Panc1 (cell line): ENCODE data around the gene SH2D5. TPM values are rescaled to one million over a fixed set of nuclear protein-coding genes. Genes with fewer than 3 reads are reported as not detected.

Source experiments
- ATAC-seq: fragments of 200-7000 bp; cut with Tn5 transposase; 2 replicates; pipeline ENCODE4 v1.9.1; 2020; ENCODE audit warnings: mild to moderate bottlenecking, moderate library complexity
- BruUV-seq: library from RNA; stranded (reverse); fragments of 400-500 nt; replicated peaks from 2 replicates; lab custom pipeline; 2021; lab: Mats Ljungman, UMichigan
- CTCF ChIA-PET: fragments of 300-600 bp; sonication (Branson Sonifier 250); formaldehyde crosslinking; loops from one replicate; lab custom pipeline; 2022; ENCODE audit warnings: antibody characterized with exemption; lab: Charles Lee
- POLR2A ChIA-PET: fragments of 300-600 bp; sonication (Branson Sonifier 250); formaldehyde crosslinking; loops from one replicate; lab custom pipeline; 2022; ENCODE audit warnings: antibody characterized with exemption; lab: Charles Lee
- DNase-seq: peaks from one replicate; pipeline ENCODE4 v3.0.0-alpha.2; 2010; ENCODE audit warnings: low read depth, low spot score
- H3K27ac ChIP-seq: 2 replicates; pipeline ENCODE4 v1.5.1; 2011; ENCODE audit warnings: mild to moderate bottlenecking, low read length, inconsistent platforms
- H3K27me3 ChIP-seq: fragments of 200-500 bp; sonication (Bioruptor generic); 2 replicates; pipeline ENCODE4 v1.6.0; 2014; ENCODE audit warnings: low read length, inconsistent platforms; ENCODE audit not compliant: control insufficient read depth, insufficient read depth
- H3K36me3 ChIP-seq: fragments of 200-500 bp; sonication (Bioruptor generic); 2 replicates; pipeline ENCODE4 v1.5.1; 2014; ENCODE audit warnings: inconsistent platforms, mild to moderate bottlenecking, low read length, moderate library complexity; ENCODE audit not compliant: control insufficient read depth, insufficient read depth
- H3K4me1 ChIP-seq: 2 replicates; pipeline ENCODE4 v1.5.1; 2011; ENCODE audit warnings: inconsistent platforms, mild to moderate bottlenecking, low read length, moderate library complexity; ENCODE audit not compliant: control insufficient read depth, insufficient read depth
- H3K4me3 ChIP-seq, 2 experiments: 2 replicates each; pipeline ENCODE4 v1.5.1; 2011 to 2012; ENCODE audit warnings: low read depth in 2 of 2, low read length in 2 of 2, mild to moderate bottlenecking in 2 of 2, inconsistent platforms in 1 of 2, moderate library complexity in 1 of 2
- H3K9me3 ChIP-seq: fragments of 200-500 bp; sonication (Bioruptor generic); 2 replicates; pipeline ENCODE4 v1.5.1; 2014; ENCODE audit warnings: low read depth, mild to moderate bottlenecking, inconsistent platforms, low read length, moderate library complexity; ENCODE audit not compliant: control insufficient read depth, insufficient read depth
- POLR2AphosphoS5 ChIP-seq: IDR thresholded peaks from 2 replicates; pipeline ENCODE4 v1.6.1; 2012; ENCODE audit warnings: mild to moderate bottlenecking, low read depth, low read length, moderate library complexity
- SIN3A ChIP-seq: IDR thresholded peaks from 2 replicates; pipeline ENCODE4 v1.6.1; 2012; ENCODE audit warnings: low read depth, mild to moderate bottlenecking, low read length, moderate library complexity, borderline replicate concordance; ENCODE audit not compliant: insufficient read depth
- TCF7L2 ChIP-seq: IDR thresholded peaks from 2 replicates; pipeline ENCODE4 v1.6.1; 2011; ENCODE audit warnings: mild to moderate bottlenecking, low read depth, low read length, inconsistent platforms
- in situ Hi-C: cut with HindIII; loops from 2 replicates; pipeline ENCODE4 v1.10.0; 2016; ENCODE audit warnings: low sequenced_read_pairs, low pct_unique_long_range_greater_than_20kb
- intact Hi-C: fragments of 100-400 bp; cut with micrococcal nuclease; formaldehyde crosslinking; loops from one replicate; pipeline ENCODE4 v1.10.0; 2022; ENCODE audit not compliant: unreplicated experiment
- total RNA-seq: library from RNA; stranded (reverse); gene quantifications from one replicate; pipeline ENCODE4 v1.2.1, GENCODE V29; 2021; ENCODE audit not compliant: unreplicated experiment
- TF ChIP-seq, protein P1 (sequence below): fragments of 450-650 bp; IDR thresholded peaks from 2 replicates; pipeline ENCODE4 v1.5.1; 2017; ENCODE audit warnings: mild to moderate bottlenecking
- TF ChIP-seq, protein P2 (sequence below), 2 experiments: IDR thresholded peaks; 2 replicates each; pipeline ENCODE4 v1.6.1; 2011 to 2012; ENCODE audit warnings: low read depth in 2 of 2, control low read depth in 1 of 2, low read length in 1 of 2, mild to moderate bottlenecking in 1 of 2, moderate library complexity in 1 of 2; ENCODE audit not compliant: insufficient read depth in 1 of 2

SH2D5 gene
- total RNA-seq, 1 experiment from 2014 or later: 23.3 TPM

DNA sequence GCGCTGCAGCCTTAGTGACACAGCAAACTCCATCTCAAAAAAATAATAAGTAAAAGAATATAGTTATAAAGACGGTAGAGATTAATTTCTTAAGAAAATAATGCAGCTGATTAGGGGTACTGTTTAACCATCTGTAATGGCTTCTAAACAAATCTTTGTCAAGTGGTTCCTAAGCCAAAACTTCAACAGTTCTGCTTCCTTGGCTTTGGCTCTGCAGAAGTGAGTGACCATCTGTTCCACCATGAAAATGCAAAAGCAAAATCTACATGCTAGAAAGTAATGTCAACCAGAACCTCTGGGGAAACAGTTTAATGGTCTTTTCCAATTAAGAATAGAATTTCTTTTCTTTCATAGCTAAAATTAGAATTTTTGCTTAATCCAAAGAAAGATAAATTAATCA lies 8.3 kb upstream of the SH2D5 start:
- in situ Hi-C loops (no loop called here), intact Hi-C loops (no loop called here)
- POLR2A ChIA-PET: no interaction called here
- TF ChIP-seq, protein P1, sequence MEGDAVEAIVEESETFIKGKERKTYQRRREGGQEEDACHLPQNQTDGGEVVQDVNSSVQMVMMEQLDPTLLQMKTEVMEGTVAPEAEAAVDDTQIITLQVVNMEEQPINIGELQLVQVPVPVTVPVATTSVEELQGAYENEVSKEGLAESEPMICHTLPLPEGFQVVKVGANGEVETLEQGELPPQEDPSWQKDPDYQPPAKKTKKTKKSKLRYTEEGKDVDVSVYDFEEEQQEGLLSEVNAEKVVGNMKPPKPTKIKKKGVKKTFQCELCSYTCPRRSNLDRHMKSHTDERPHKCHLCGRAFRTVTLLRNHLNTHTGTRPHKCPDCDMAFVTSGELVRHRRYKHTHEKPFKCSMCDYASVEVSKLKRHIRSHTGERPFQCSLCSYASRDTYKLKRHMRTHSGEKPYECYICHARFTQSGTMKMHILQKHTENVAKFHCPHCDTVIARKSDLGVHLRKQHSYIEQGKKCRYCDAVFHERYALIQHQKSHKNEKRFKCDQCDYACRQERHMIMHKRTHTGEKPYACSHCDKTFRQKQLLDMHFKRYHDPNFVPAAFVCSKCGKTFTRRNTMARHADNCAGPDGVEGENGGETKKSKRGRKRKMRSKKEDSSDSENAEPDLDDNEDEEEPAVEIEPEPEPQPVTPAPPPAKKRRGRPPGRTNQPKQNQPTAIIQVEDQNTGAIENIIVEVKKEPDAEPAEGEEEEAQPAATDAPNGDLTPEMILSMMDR: no peak
- no peak for TF ChIP-seq TCF7L2
- TF ChIP-seq, protein P2, sequence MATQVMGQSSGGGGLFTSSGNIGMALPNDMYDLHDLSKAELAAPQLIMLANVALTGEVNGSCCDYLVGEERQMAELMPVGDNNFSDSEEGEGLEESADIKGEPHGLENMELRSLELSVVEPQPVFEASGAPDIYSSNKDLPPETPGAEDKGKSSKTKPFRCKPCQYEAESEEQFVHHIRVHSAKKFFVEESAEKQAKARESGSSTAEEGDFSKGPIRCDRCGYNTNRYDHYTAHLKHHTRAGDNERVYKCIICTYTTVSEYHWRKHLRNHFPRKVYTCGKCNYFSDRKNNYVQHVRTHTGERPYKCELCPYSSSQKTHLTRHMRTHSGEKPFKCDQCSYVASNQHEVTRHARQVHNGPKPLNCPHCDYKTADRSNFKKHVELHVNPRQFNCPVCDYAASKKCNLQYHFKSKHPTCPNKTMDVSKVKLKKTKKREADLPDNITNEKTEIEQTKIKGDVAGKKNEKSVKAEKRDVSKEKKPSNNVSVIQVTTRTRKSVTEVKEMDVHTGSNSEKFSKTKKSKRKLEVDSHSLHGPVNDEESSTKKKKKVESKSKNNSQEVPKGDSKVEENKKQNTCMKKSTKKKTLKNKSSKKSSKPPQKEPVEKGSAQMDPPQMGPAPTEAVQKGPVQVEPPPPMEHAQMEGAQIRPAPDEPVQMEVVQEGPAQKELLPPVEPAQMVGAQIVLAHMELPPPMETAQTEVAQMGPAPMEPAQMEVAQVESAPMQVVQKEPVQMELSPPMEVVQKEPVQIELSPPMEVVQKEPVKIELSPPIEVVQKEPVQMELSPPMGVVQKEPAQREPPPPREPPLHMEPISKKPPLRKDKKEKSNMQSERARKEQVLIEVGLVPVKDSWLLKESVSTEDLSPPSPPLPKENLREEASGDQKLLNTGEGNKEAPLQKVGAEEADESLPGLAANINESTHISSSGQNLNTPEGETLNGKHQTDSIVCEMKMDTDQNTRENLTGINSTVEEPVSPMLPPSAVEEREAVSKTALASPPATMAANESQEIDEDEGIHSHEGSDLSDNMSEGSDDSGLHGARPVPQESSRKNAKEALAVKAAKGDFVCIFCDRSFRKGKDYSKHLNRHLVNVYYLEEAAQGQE (IDR thresholded peaks at IDR 0.05; ENCODE audit: insufficient read depth in 1 of 2, low read depth in 2 of 2, low read length in 1 of 2): no peak
- no peak for TF ChIP-seq SIN3A
- no peak for TF ChIP-seq POLR2AphosphoS5
- DNase-seq (no peak), ATAC-seq (no peak)
- H3K4me3 ChIP-seq: no peak overlapping the region
- no peak overlapping the region for H3K27ac ChIP-seq
- BruUV-seq: no TSS peak
- H3K4me1 ChIP-seq: no peaks in the 10 kb centered on the region
- CTCF ChIA-PET: no interaction called here
- no peaks in the 10 kb centered on the region for H3K27me3 ChIP-seq
- no peaks in the 10 kb centered on the region for H3K9me3 ChIP-seq
- H3K36me3 ChIP-seq: peaks cover 62% of the 10 kb centered on the region

- no peaks in the 10 kb centered on the region for H3K4me1 ChIP-seq
- in situ Hi-C loops: no loop called here
- DNase-seq (no peak), ATAC-seq (no peak)
- ChIA-PET POLR2A (no interaction called here), CTCF (no interaction called here)
- BruUV-seq: no TSS peak
- intact Hi-C loops: no loop called here
- H3K9me3 ChIP-seq: no peaks in the 10 kb centered on the region
- peaks cover 48% of the 10 kb centered on the region for H3K36me3 ChIP-seq
- TF ChIP-seq SIN3A: no peak
- TF ChIP-seq, protein P1: no peak
- no peak for TF ChIP-seq POLR2AphosphoS5
- no peak for TF ChIP-seq TCF7L2
- TF ChIP-seq, protein P2 (IDR thresholded peaks at IDR 0.05; ENCODE audit: insufficient read depth in 1 of 2, low read depth in 2 of 2, low read length in 1 of 2): no peak
- H3K4me3 ChIP-seq: no peak overlapping the region
- H3K27me3 ChIP-seq: no peaks in the 10 kb centered on the region
- H3K27ac ChIP-seq: no peak overlapping the region
Measured at GRCh38 chr1:20739225-20739624, 6.7 kb upstream of the SH2D5 start.
